GM19238 (cell line): ENCODE data around the gene PPP2R3A.

ENCODE experiments used
- DNase-seq: peaks from one replicate; pipeline ENCODE4 v3.0.0; 2011; ENCODE audit warnings: low spot score; ENCODE audit not compliant: insufficient read length

PPP2R3A gene

DNA sequence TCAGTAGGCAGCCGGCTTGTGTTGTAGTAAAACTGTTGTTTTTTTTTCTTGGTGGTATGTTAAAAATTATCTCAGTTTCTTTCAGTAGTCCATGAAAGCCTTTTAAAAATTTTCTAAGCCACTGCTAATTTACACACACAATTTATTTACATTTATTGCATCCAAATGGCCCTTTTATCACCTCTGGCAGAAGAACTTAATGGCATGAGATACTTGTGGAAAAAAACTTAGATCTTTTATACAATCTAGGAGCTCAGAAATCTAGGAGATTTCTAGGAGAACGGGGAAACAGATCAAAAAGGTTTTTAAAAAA lies 1.4 kb downstream of the PPP2R3A start:
- DNase-seq, result no peak

- no peak for DNase-seq
Observed at GRCh38 chr3:135967867-135968266, 2.3 kb downstream of the PPP2R3A start.

GRCh38 chr3:135970506-135971116 lies 5.1 kb downstream of the PPP2R3A start:
- no peak for DNase-seq

DNA sequence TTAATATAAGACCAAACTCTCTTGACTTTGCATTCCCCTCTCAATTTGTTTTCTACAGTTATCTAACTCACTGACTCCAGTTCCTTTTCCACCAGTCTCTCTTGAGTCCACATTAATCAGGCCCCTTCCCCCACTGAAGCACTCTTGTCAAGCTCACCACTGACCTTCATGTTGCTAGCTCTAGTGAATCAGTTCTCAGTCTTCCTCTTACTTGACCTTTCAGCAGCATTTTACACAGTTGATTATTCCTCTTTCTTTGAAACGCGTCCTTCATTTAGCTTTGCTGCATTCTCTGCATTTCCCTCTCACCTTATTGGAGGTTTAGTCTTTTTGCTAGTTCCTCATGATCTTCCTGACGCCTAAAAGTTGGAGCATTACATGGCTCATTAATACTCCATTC lies 8.3 kb downstream of the PPP2R3A start:
- no peak for DNase-seq

DNA sequence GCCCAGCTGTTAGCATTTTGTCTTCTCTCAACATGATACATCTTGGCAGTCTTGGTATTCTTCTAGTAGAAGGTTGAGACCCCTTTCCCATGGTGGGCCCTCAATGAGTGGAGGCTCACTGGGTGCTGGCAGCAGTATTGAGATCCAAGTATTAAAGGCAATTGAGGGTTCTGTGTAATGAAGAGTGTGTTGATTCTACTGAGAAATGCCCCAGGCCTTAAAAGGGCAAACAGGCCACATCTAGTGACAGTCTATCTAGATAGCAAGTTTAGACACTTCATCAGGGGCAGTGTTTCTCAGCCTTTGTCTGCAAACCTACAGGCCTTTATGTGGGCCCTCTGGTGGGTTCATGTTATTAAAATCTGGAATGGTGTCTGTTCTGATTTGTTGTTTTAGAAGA lies 9.5 kb downstream of the PPP2R3A start:
- DNase-seq, result no peak

DNA sequence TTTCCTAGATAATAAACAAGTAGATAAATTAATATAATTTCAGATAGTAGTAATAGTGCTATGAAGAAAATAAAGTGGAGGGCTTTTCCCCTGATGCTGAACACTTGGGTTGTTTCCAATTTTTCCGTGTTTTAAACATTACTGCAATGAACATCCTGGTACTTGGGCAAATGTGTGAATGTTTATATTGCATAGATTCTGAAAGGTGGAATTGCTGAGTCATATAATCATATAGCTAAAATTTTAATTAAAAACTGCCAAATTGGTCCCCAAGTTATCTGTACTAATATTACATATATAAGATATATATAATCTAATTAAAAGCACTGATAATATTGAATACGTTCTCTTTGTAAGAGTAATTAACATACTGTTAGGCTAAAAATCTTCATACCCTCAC lies 10.0 kb downstream of the PPP2R3A start:
- DNase-seq, result no peak

- DNase-seq, result no peak
Observed at GRCh38 chr3:135980343-135980742, 14.8 kb downstream of the PPP2R3A start.

GRCh38 chr3:135981701-135982403 lies 16.3 kb downstream of the PPP2R3A start:
- DNase-seq, result no peak

GRCh38 chr3:135982404-135982761 lies 16.9 kb downstream of the PPP2R3A start:
- DNase-seq, result no peak

DNA sequence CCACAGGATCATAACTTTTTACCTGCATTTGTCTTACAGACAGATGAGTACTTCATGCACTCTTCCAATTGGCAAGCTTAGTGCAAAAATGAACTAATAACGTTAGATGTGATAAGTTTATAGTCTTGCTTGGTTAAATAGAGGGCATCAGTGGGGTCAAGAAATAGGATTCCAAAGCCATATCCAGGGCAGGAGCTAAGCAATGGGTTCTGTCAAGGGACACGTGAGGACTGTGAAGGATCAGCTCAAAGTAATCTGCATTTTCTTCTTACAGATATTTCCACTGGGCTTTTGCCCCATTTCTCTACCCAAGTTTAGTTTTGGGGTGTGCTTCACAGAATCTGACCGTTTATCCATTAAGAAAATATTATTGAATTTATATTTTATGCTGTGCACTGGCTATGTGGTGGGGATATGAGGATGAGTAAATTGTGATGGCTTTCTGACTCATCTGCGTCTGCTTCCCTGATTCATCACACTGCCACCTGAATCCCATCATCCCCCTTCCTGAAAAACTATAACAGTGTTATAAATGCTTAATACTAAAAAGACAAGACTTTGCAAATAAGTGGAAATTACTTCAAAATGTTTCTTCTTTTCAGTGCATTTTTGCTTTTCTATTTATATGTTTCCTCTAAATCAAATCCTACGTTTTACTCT lies 17.5 kb downstream of the PPP2R3A start:
- DNase-seq, result no peak

DNA sequence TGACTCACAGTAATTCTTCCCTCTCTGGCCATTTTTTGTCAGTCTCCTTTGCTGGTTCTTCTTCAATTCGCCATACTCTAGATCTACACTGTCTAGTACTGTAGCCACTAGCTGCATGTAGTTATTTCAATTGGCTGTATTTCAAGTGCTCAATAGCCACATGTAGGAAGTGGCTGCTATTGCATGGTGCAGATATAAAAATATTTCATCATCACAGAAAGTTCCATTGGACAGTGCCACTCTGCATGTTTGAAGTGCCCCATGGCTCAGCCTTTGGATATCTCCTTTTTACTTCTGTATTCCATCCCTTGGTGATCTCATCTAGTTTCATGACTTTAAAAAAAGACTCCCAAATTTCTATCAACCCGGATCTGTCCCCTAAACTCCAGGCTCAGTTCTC lies 22.1 kb downstream of the PPP2R3A start:
- DNase-seq, result no peak

GRCh38 chr3:135989242-135989641 lies 23.7 kb downstream of the PPP2R3A start:
- DNase-seq, result no peak

DNA sequence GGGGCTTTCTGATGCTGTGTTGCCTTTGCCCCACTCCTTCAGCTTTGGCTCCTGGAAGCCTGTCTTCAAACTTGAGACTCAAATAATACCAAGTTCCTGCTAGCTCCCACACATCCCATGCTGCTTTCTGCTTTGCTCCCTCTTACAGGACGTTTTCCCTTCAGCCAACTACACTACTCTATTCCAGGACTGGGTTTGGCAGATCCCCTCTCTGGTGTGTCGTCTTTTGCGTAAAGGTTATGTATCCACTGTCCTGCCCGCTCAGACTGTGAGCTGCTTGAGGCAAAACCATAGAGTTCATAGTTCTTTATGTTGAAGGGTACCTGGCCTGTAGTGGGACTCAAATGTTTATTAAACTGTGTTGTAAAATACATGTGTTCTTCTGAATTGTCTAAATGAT lies 25.4 kb downstream of the PPP2R3A start:
- no peak for DNase-seq

- DNase-seq, result no peak
Observed at GRCh38 chr3:135991621-135992020, 26.1 kb downstream of the PPP2R3A start.

GRCh38 chr3:135992072-135992471 lies 26.5 kb downstream of the PPP2R3A start:
- no peak for DNase-seq

GRCh38 chr3:135994708-135995337 lies 29.3 kb downstream of the PPP2R3A start:
- DNase-seq, result no peak

DNA sequence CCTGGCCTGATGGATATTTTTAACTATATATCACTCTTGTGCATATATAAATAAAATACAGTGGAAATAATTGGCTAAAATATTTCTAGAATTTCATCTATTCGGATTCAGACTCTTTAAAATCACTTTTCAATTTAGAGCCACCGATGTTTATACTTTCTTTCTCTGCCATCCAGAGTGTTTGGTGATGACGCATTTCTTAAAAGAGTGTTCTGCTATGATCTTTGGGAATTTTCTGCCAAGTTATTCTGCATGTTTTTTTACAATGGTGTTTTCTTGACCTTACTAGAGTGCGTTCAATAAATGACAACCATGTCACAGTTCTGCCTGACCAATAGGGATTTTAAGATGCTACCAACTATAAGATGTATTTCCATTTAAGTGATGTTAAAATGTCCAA lies 30.2 kb downstream of the PPP2R3A start:
- DNase-seq, result no peak

DNA sequence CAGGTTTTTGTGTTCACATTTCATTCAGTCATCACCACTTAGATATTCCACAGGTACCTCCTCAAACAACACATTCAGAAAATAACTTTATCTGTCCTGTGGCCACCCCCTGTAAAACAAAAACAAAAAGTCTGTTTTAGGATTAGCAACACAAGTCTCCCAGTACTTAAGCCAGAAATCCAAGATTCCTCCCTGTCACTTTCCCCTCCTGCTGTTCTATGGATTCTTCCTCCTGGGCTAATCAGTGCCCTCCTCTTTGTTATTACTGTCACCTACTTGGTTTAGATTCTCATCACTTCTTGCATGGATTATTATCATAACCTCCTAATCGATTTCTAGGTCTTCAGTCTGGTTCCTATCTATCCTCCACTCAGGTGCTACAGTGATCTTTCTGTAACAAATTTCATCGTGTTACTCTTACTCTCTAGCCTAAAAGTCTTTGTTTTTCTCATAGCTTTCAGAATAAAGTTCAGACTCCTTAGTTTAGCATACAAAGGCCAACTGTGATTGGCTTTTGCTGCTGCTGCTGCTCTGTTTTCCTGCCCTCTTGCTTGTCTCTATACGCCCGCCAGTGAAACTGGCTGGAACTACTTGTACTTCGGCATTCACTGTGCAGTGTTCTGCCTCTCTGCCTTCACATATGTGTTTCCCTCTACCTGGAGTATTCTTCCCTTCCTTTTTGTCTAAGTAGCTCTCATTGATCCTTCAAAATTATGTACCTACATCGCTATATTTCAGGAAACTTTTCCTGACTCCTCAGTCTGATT lies 32.2 kb downstream of the PPP2R3A start:
- DNase-seq, result no peak

DNA sequence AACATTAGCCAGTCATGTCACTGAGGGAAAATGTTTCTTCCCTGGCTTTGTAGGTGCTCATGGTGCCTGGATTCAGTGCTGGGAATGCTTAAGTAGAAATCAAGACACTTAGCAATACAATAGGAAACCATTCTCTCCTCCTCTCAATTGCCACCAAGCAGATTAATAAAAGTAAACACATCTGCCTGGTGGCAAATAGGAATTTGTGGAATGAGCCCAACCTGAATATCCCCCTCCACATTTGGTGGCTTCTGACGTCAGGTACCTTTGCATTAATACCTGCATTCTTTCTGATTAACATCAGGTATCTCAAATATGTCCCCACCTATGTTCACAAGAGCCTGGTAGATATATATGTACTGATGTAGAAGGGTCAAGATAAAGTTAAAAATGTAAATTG lies 42.7 kb downstream of the PPP2R3A start:
- DNase-seq, result no peak

GRCh38 chr3:136008732-136009470 lies 43.4 kb downstream of the PPP2R3A start:
- no peak for DNase-seq

GRCh38 chr3:136018876-136019275 lies 53.3 kb downstream of the PPP2R3A start:
- no peak for DNase-seq
